Panc1 (cell line): Measurements from ENCODE around the gene MCF2L.

ENCODE experiments used
- CTCF ChIP-seq: fragments of 450-650 bp; IDR thresholded peaks from 2 replicates; pipeline ENCODE4 v1.5.1; 2017; ENCODE audit warnings: mild to moderate bottlenecking
- TCF7L2 ChIP-seq: IDR thresholded peaks from 2 replicates; pipeline ENCODE4 v1.6.1; 2011; ENCODE audit warnings: mild to moderate bottlenecking, low read depth, low read length, inconsistent platforms

DNA sequence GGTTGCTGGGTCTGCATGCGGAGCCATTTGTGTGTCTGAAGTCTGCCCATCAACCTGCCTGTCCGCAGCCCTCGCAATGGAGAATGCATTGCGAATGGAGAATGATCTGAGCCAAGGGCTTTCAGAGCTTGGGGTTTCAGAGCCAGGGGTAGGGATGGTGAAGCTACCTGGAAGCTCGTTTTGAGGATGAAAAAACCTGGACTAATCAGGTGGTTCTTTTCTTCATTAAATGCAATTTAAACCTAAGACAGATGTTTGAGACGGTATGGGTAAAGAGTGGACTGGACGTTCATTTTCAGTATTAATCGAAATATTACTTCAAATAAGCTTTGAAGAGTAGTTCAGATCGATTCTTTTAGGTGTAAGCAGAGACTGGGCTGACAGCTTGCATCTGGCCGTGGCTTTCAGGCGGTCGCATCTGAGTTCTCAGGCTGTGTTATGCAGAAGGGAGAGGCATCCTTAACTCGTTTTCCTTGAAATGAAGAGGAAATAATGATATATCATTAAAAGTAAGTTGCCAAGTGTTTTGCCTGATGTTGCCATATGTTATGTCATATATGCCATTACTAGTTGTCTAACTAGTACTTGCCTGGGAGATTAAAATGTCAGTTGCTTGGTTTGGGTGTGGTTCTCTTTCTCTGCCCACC lies 801 bp downstream of the MCF2L start:
- TF ChIP-seq CTCF (no peak), TCF7L2 (no peak)
